Endothelial cell of umbilical vein (primary cell): Measurements from ENCODE around the gene FGF12. TPM values are rescaled to one million over a fixed set of nuclear protein-coding genes. Genes with fewer than 3 reads are reported as not detected.

Source experiments
- BruUV-seq: library from RNA; stranded (reverse); fragments of 400-500 nt; replicated peaks from 2 replicates; lab custom pipeline; 2021; lab: Mats Ljungman, UMichigan
- CTCF ChIA-PET: fragments of 300-600, 350-600 bp; sonication (Branson Sonifier 250); formaldehyde crosslinking; loops from one replicate; lab custom pipeline; 2021; ENCODE audit warnings: antibody characterized with exemption, inconsistent platforms; lab: Charles Lee
- POLR2A ChIA-PET: fragments of 300-600, 350-600 bp; sonication (Branson Sonifier 250); formaldehyde crosslinking; loops from one replicate; lab custom pipeline; 2021; ENCODE audit warnings: antibody characterized with exemption, inconsistent platforms; lab: Charles Lee
- DNase-seq: peaks from one replicate; pipeline ENCODE4 v3.0.0-alpha.2; 2011; ENCODE audit warnings: low read depth, low spot score
- FAIRE-seq: peaks from 2 replicates; lab custom pipeline; 2011; peaks lifted over from hg19 to GRCh38; lab: Jason Lieb, UNC
- H2AFZ ChIP-seq: 2 replicates; pipeline ENCODE4 v1.6.0; 2012; ENCODE audit warnings: low read depth, low read length, control low read depth, inconsistent platforms
- H3K27ac ChIP-seq: 2 replicates; pipeline ENCODE4 v1.5.1; 2011; ENCODE audit warnings: low read depth, mild to moderate bottlenecking, control low read depth, low read length, moderate library complexity; ENCODE audit not compliant: insufficient read depth
- H3K27me3 ChIP-seq, 2 experiments: 2 replicates each; pipeline versions ENCODE4 v1.6.0 to v1.6.1; 2011; ENCODE audit warnings: low read length in 2 of 2, mixed read lengths in 1 of 2; ENCODE audit not compliant: control insufficient read depth in 2 of 2, insufficient read depth in 2 of 2
- H3K36me3 ChIP-seq, 2 experiments: 2 replicates in 1 of 2; 3 replicates in 1 of 2; pipeline ENCODE4 v1.5.1; 2011; ENCODE audit warnings: low read length in 2 of 2, mild to moderate bottlenecking in 1 of 2, moderate library complexity in 1 of 2; ENCODE audit not compliant: control insufficient read depth in 2 of 2, insufficient read depth in 2 of 2; ENCODE audit errors: extremely low read depth in 1 of 2
- H3K4me1 ChIP-seq: 3 replicates; pipeline ENCODE4 v1.5.1; 2011; ENCODE audit warnings: mild to moderate bottlenecking, low read length; ENCODE audit not compliant: control insufficient read depth, insufficient read depth; ENCODE audit errors: extremely low read depth
- H3K4me2 ChIP-seq: 2 replicates; pipeline ENCODE4 v1.6.1; 2011; ENCODE audit warnings: low read length, control low read depth, mixed read lengths; ENCODE audit not compliant: insufficient read depth
- H3K4me3 ChIP-seq, 3 experiments: fragments of 200-600 bp in 1 of 3; sonication (generic), shearing (Covaris generic) in 1 of 3; replicated peaks in 1 of 3; 2 replicates each; pipeline ENCODE4 v1.5.1; 2011 to 2016; ENCODE audit warnings: control low read depth in 3 of 3, low read length in 3 of 3, mild to moderate bottlenecking in 2 of 3, inconsistent platforms in 1 of 3, low read depth in 1 of 3, moderate library complexity in 1 of 3; ENCODE audit not compliant: insufficient read depth in 1 of 3
- H3K79me2 ChIP-seq: 2 replicates; pipeline ENCODE4 v1.6.0; 2012; ENCODE audit warnings: low read length, inconsistent platforms; ENCODE audit not compliant: control insufficient read depth, insufficient read depth
- H3K9ac ChIP-seq: replicated peaks from 2 replicates; pipeline ENCODE3; 2011; ENCODE audit warnings: low read length, control low read depth; ENCODE audit not compliant: insufficient read depth; ENCODE audit errors: extremely low read depth
- H3K9me1 ChIP-seq: replicated peaks from 3 replicates; pipeline ENCODE4 v1.6.0; 2011; ENCODE audit warnings: mild to moderate bottlenecking, low read length; ENCODE audit not compliant: control insufficient read depth, insufficient read depth; ENCODE audit errors: extremely low read depth
- H3K9me3 ChIP-seq: replicated peaks from 2 replicates; pipeline ENCODE4 v1.5.1; 2012; ENCODE audit warnings: low read length, inconsistent platforms; ENCODE audit not compliant: control insufficient read depth, insufficient read depth
- H4K20me1 ChIP-seq: replicated peaks from 2 replicates; pipeline ENCODE3; 2011; ENCODE audit warnings: mild to moderate bottlenecking, low read length; ENCODE audit not compliant: control insufficient read depth, insufficient read depth; ENCODE audit errors: extremely low read depth
- CTCF ChIP-seq, 2 donors: IDR thresholded peaks; 1 replicate in 1 of 2; 2 replicates in 1 of 2; pipeline ENCODE4 v1.5.1; 2011; ENCODE audit warnings: low read length in 2 of 2, mild to moderate bottlenecking in 2 of 2, moderate library complexity in 2 of 2, control low read depth in 1 of 2, inconsistent platforms in 1 of 2, low read depth in 1 of 2; ENCODE audit not compliant: insufficient read depth in 1 of 2; ENCODE audit errors: extremely low read depth in 1 of 2
- EZH2 ChIP-seq: IDR thresholded peaks from 2 replicates; pipeline ENCODE4 v1.6.1; 2012; ENCODE audit warnings: borderline replicate concordance, low read depth, mild to moderate bottlenecking, moderate library complexity, low read length, inconsistent platforms; ENCODE audit not compliant: severe bottlenecking
- FOS ChIP-seq: IDR thresholded peaks from 2 replicates; pipeline ENCODE4 v1.6.1; 2011; ENCODE audit warnings: mild to moderate bottlenecking, low read length, moderate library complexity, borderline replicate concordance; ENCODE audit not compliant: insufficient read depth
- GATA2 ChIP-seq: IDR thresholded peaks from 2 replicates; pipeline ENCODE4 v1.7.0; 2011; ENCODE audit warnings: low read depth, mild to moderate bottlenecking, moderate library complexity, mixed read lengths, low read length; ENCODE audit not compliant: insufficient read length, insufficient read depth
- JUN ChIP-seq: IDR thresholded peaks from 2 replicates; pipeline ENCODE4 v1.6.1; 2011; ENCODE audit warnings: borderline replicate concordance, low read depth; ENCODE audit not compliant: insufficient read length, insufficient read depth
- MAX ChIP-seq: IDR thresholded peaks from 2 replicates; pipeline ENCODE4 v1.6.1; 2011; ENCODE audit not compliant: insufficient read depth, insufficient read length
- MYC ChIP-seq: IDR thresholded peaks from one replicate; pipeline ENCODE4 v1.6.1; 2011; ENCODE audit warnings: mild to moderate bottlenecking, low read depth, low read length
- POLR2A ChIP-seq: IDR thresholded peaks from 2 replicates; pipeline ENCODE4 v1.6.1; 2012; ENCODE audit warnings: low read depth, mild to moderate bottlenecking, control low read depth, low read length
- POLR2AphosphoS5 ChIP-seq: IDR thresholded peaks from 2 replicates; pipeline ENCODE4 v1.6.1; 2012; ENCODE audit warnings: low read depth, mild to moderate bottlenecking, control low read depth, low read length, moderate library complexity; ENCODE audit not compliant: insufficient read depth
- dilution Hi-C: fragments of 300-500 bp; cut with MboI; formaldehyde crosslinking; loops from one replicate; pipeline ENCODE4 v1.15.0; 2019; ENCODE audit warnings: low sequenced_read_pairs; ENCODE audit not compliant: extremely low pct_ligation_motif_present
- intact Hi-C: fragments of 100-400 bp; cut with micrococcal nuclease; formaldehyde crosslinking; loops from one replicate; pipeline ENCODE4 v1.10.0; 2022
- polyA plus RNA-seq, 4 experiments: library from polyadenylated mRNA; depleted of rRNA in 3 of 4; stranded (reverse) in 3 of 4; unstranded in 1 of 4; fragments of >200 nt; gene quantifications; 2 replicates each; pipeline versions ENCODE4 v1.2.1 to v1.2.3, GENCODE V29; 2011 to 2012; ENCODE audit warnings: missing spikeins in 1 of 4
- total RNA-seq: library from RNA; stranded (reverse); gene quantifications from 2 replicates; pipeline ENCODE4 v1.2.3, GENCODE V29; 2021

Gene FGF12
- total and polyA plus RNA-seq, 2 donors (not counting 3 experiments of a cell fraction or from before 2014, with no cell fraction given), result 0.72 to 2.5 TPM

GRCh38 chr3:192489579-192489978, 237.8 kb downstream of the FGF12 start:
- no peak overlapping the region for H2AFZ ChIP-seq
- dilution Hi-C loops (no loop called here), intact Hi-C loops (no loop called here)
- FAIRE-seq, result no peak
- no peak overlapping the region for H3K4me3 ChIP-seq
- H3K36me3 ChIP-seq, result no peaks in the 10 kb centered on the region
- no TSS peak for BruUV-seq
- peaks cover 2% of the 10 kb centered on the region in 2 experiments for H3K27me3 ChIP-seq
- no peak overlapping the region for H3K9ac ChIP-seq
- H3K9me3 ChIP-seq, result no peaks in the 10 kb centered on the region
- no peak overlapping the region for H3K27ac ChIP-seq
- peaks cover 11% of the 10 kb centered on the region for H3K4me1 ChIP-seq
- CTCF ChIA-PET, result no interaction called here
- H4K20me1 ChIP-seq, result no peaks in the 10 kb centered on the region
- TF ChIP-seq MYC, result no peak
- no peaks in the 10 kb centered on the region for H3K79me2 ChIP-seq
- POLR2A ChIA-PET, result no interaction called here
- DNase-seq, result no peak
- H3K4me2 ChIP-seq, result no peak overlapping the region
- H3K9me1 ChIP-seq, result no peaks in the 10 kb centered on the region

- POLR2A ChIA-PET, result no interaction called here
- FAIRE-seq, result no peak
- intact Hi-C loops, result no loop called here
Measured at GRCh38 chr3:192487033-192487432, 240.3 kb downstream of the FGF12 start.

More at GRCh38 chr3:192487033-192487432, 240.3 kb downstream of the FGF12 start:
- Histone ChIP-seq H3K4me1 (peaks cover 9% of the 10 kb centered on the region), H3K4me3 (no peak overlapping the region), H2AFZ (no peak overlapping the region), H3K27ac (no peak overlapping the region), H3K9me3 (no peaks in the 10 kb centered on the region), H3K27me3 (peaks cover 2% of the 10 kb centered on the region in 2 experiments), H3K9ac (no peak overlapping the region), H4K20me1 (no peaks in the 10 kb centered on the region), H3K36me3 (no peaks in the 10 kb centered on the region), H3K9me1 (no peaks in the 10 kb centered on the region), H3K79me2 (no peaks in the 10 kb centered on the region), H3K4me2 (no peak overlapping the region)
- CTCF ChIA-PET, result no interaction called here
- no peak for DNase-seq
- BruUV-seq, result no TSS peak
- dilution Hi-C loops, result no loop called here
- no peak for TF ChIP-seq MAX
- no peak for TF ChIP-seq CTCF (IDR thresholded peaks at IDR 0.05; ENCODE audit: extremely low read depth in 1 of 2, insufficient read depth in 1 of 2, low read depth in 1 of 2, low read length in 2 of 2)
- TF ChIP-seq GATA2, result no peak
- TF ChIP-seq JUN, result no peak
- no peak for TF ChIP-seq POLR2AphosphoS5
- no peak for TF ChIP-seq FOS
- TF ChIP-seq EZH2, result no peak
- no peak for TF ChIP-seq POLR2A
- no peak for TF ChIP-seq MYC
